ENCODE measurements around the gene CLK2. TPM values are rescaled to one million over a fixed set of nuclear protein-coding genes. Genes with fewer than 3 reads are reported as not detected.
A peak's percentile ranks its signal among the peaks of the same experiment; 100 is the strongest.
"Not testable (repeated sequence)": the region's sequence is repeated elsewhere in the genome, so short reads cannot be mapped to it uniquely, and the experiment has no call there.

CLK2 gene
- total RNA-seq, 4 donors from 2014 or later = 31.9 to 92.9 (median 51.5) TPM

- intact Hi-C loops (cut with DNase I; ENCODE audit: low total_unique reads) = no loop called here
- 59 to 62% methylated on average over 8 to 9 of the region's 9 CpGs for WGBS, 2 donors (ENCODE audit: low coverage in 1 of 2)
Observed at GRCh38 chr1:155228096-155228427, 45.2 kb downstream of the CLK2 start.

GRCh38 chr1:155227261-155228095 lies 45.8 kb downstream of the CLK2 start:
- peak; percentile 76 for TF ChIP-seq POLR2A (IDR thresholded peaks at IDR 0.05)
- TF ChIP-seq CTCF (IDR thresholded peaks at IDR 0.05) = no peak
- no peak for TF ChIP-seq EP300 (IDR thresholded peaks at IDR 0.05; ENCODE audit: low read depth)
- TF ChIP-seq POLR2AphosphoS5 (IDR thresholded peaks at IDR 0.05) = peak; percentile 80 to 90 (median 83)
- Histone ChIP-seq H3K9me3 (no peaks in the 10 kb centered on the region), H3K27me3 (no peaks in the 10 kb centered on the region), H3K4me3 (peak overlapping the region; percentile 43 to 81 (median 48)), H3K36me3 (no peaks in the 10 kb centered on the region), H3K27ac (peak overlapping the region; percentile 88 to 95 (median 92)), H3K4me1 (peaks cover 5 to 27% (median 10%) of the 10 kb centered on the region in 4 donors)
- intact Hi-C loops (cut with DNase I; ENCODE audit: low total_unique reads) = loop anchor here (2.0 kb wide), 1 partner anchor 19 kb away; the partner anchor contains the start of gene MTX1
- peak; percentile 99 for DNase-seq
- in situ Hi-C loops (cut with MboI; ENCODE audit: low pct_ligation_motif_present in 1 of 4, low pct_unique_long_range_greater_than_20kb in 1 of 4, low sequenced_read_pairs in 3 of 4) = no loop called here
- WGBS, 2 donors (ENCODE audit: low coverage in 1 of 2) = 2% methylated on average over 9 to 42 of the region's 42 CpGs

More at GRCh38 chr1:155228096-155228427, 45.2 kb downstream of the CLK2 start:
- H3K9me3 ChIP-seq = no peaks in the 10 kb centered on the region
- peak overlapping the region; percentile 10 to 81 (median 35) for H3K4me3 ChIP-seq
- peak overlapping the region; percentile 88 to 95 (median 92) for H3K27ac ChIP-seq
- no peak for DNase-seq
- no peaks in the 10 kb centered on the region for H3K36me3 ChIP-seq
- no peaks in the 10 kb centered on the region for H3K27me3 ChIP-seq
- H3K4me1 ChIP-seq = peaks cover 5 to 27% (median 9%) of the 10 kb centered on the region in 4 donors
- TF ChIP-seq EP300 (IDR thresholded peaks at IDR 0.05; ENCODE audit: low read depth) (no peak), CTCF (IDR thresholded peaks at IDR 0.05) (no peak), POLR2A (IDR thresholded peaks at IDR 0.05) (no peak)
- in situ Hi-C loops (cut with MboI; ENCODE audit: low pct_ligation_motif_present in 1 of 4, low pct_unique_long_range_greater_than_20kb in 1 of 4, low sequenced_read_pairs in 3 of 4) = no loop called here

GRCh38 chr1:155226910-155227260 lies 46.4 kb downstream of the CLK2 start:
- 0 to 1% methylated on average over 2 to 19 of the region's 19 CpGs for WGBS, 2 donors (ENCODE audit: low coverage in 1 of 2)
- Histone ChIP-seq H3K4me3 (peak overlapping the region; percentile 43 to 81 (median 48)), H3K36me3 (no peaks in the 10 kb centered on the region), H3K9me3 (no peaks in the 10 kb centered on the region), H3K4me1 (peaks cover 5 to 24% (median 10%) of the 10 kb centered on the region in 4 donors), H3K27me3 (no peaks in the 10 kb centered on the region), H3K27ac (peak overlapping the region; percentile 88 to 95 (median 92))
- peak in 1 of 5 experiments; percentile 22 for TF ChIP-seq CTCF (IDR thresholded peaks at IDR 0.05)
- no peak for TF ChIP-seq POLR2A (IDR thresholded peaks at IDR 0.05)
- peak; percentile 61 for DNase-seq
- intact Hi-C loops (cut with DNase I; ENCODE audit: low total_unique reads) = loop anchor here (2.0 kb wide), 1 partner anchor 18 kb away; the partner anchor contains the start of gene MTX1
- in situ Hi-C loops (cut with MboI; ENCODE audit: low pct_ligation_motif_present in 1 of 4, low pct_unique_long_range_greater_than_20kb in 1 of 4, low sequenced_read_pairs in 3 of 4) = no loop called here

GRCh38 chr1:155226188-155226909 lies 47.0 kb downstream of the CLK2 start:
- peak overlapping the region; percentile 88 to 95 (median 92) for H3K27ac ChIP-seq
- WGBS, 2 donors (ENCODE audit: low coverage in 1 of 2) = 0 to 1% methylated on average over 7 of the region's 7 CpGs
- H3K9me3 ChIP-seq = no peaks in the 10 kb centered on the region
- H3K27me3 ChIP-seq = no peaks in the 10 kb centered on the region
- peak; percentile 87 for DNase-seq
- in situ Hi-C loops (cut with MboI; ENCODE audit: low pct_ligation_motif_present in 1 of 4, low pct_unique_long_range_greater_than_20kb in 1 of 4, low sequenced_read_pairs in 3 of 4) = no loop called here
- H3K4me3 ChIP-seq = peak overlapping the region; percentile 43 to 81 (median 48)
- H3K4me1 ChIP-seq = peaks cover 5 to 24% (median 10%) of the 10 kb centered on the region in 4 donors
- TF ChIP-seq CTCF (IDR thresholded peaks at IDR 0.05) = peak; percentile 41 to 78 (median 49)
- TF ChIP-seq EP300 (IDR thresholded peaks at IDR 0.05; ENCODE audit: low read depth) = no peak
- intact Hi-C loops (cut with DNase I; ENCODE audit: low total_unique reads) = loop anchor here (2.0 kb wide), 1 partner anchor 18 kb away; the partner anchor contains the start of gene MTX1
- no peaks in the 10 kb centered on the region for H3K36me3 ChIP-seq

GRCh38 chr1:155225404-155225759 lies 47.9 kb downstream of the CLK2 start:
- H3K4me3 ChIP-seq; in situ Hi-C loops (cut with MboI; ENCODE audit: low pct_ligation_motif_present in 1 of 4, low pct_unique_long_range_greater_than_20kb in 1 of 4, low sequenced_read_pairs in 3 of 4); DNase-seq; H3K36me3 ChIP-seq; H3K27me3 ChIP-seq; H3K9me3 ChIP-seq; intact Hi-C loops (cut with DNase I; ENCODE audit: low total_unique reads): not testable (repeated sequence)
- WGBS, 2 donors (ENCODE audit: low coverage in 1 of 2) = 95% methylated on average over 8 of the region's 8 CpGs; no CpG with 5 or more reads in 1 of the 2 donors
- Histone ChIP-seq H3K4me1 (peaks cover 6 to 28% (median 13%) of the 10 kb centered on the region in 4 donors), H3K27ac (peak overlapping the region in 3 of 4 donors; percentile 50 to 95 (median 94))

All from transverse colon (tissue), 4 donors.